Mesothelial cell of epicardium (in vitro differentiated cells): ENCODE results near the gene ATRN. TPM values are rescaled to one million over a fixed set of nuclear protein-coding genes. Genes with fewer than 3 reads are reported as not detected.

Experiments used
- DNase-seq, 2 experiments: peaks; one replicate each; pipeline ENCODE4 v3.0.0; 2021; ENCODE audit warnings: low spot score in 2 of 2; ENCODE audit not compliant: unreplicated experiment in 2 of 2
- H3K27ac Mint-ChIP-seq: 2 replicates; pipeline ENCODE4 v1.8.0; 2021; ENCODE audit warnings: mixed read lengths
- H3K27me3 Mint-ChIP-seq: 2 replicates; pipeline ENCODE4 v1.8.0; 2021; ENCODE audit warnings: low read depth, mixed read lengths
- H3K36me3 Mint-ChIP-seq: 2 replicates; pipeline ENCODE4 v1.8.0; 2021; ENCODE audit warnings: mixed read lengths
- H3K4me1 Mint-ChIP-seq: 2 replicates; pipeline ENCODE4 v1.8.0; 2021; ENCODE audit warnings: mixed read lengths
- H3K4me3 Mint-ChIP-seq: 2 replicates; pipeline ENCODE4 v1.8.0; 2021; ENCODE audit warnings: mild to moderate bottlenecking, moderate library complexity, mixed read lengths
- H3K9me3 Mint-ChIP-seq: 2 replicates; pipeline ENCODE4 v1.8.0; 2021; ENCODE audit warnings: mixed read lengths
- total RNA-seq: library from RNA; stranded (reverse); gene quantifications from 3 replicates; pipeline ENCODE4 v1.2.1, GENCODE V29; 2021
- TF ChIP-seq, protein P1 (sequence below): fragments of 200-600 bp; sonication (generic); IDR thresholded peaks from one replicate; pipeline ENCODE4 v1.5.0; 2021; ENCODE audit warnings: antibody characterized with exemption; ENCODE audit not compliant: unreplicated experiment

Gene ATRN
- total RNA-seq, 1 donor from 2014 or later = 47.5 TPM

DNA sequence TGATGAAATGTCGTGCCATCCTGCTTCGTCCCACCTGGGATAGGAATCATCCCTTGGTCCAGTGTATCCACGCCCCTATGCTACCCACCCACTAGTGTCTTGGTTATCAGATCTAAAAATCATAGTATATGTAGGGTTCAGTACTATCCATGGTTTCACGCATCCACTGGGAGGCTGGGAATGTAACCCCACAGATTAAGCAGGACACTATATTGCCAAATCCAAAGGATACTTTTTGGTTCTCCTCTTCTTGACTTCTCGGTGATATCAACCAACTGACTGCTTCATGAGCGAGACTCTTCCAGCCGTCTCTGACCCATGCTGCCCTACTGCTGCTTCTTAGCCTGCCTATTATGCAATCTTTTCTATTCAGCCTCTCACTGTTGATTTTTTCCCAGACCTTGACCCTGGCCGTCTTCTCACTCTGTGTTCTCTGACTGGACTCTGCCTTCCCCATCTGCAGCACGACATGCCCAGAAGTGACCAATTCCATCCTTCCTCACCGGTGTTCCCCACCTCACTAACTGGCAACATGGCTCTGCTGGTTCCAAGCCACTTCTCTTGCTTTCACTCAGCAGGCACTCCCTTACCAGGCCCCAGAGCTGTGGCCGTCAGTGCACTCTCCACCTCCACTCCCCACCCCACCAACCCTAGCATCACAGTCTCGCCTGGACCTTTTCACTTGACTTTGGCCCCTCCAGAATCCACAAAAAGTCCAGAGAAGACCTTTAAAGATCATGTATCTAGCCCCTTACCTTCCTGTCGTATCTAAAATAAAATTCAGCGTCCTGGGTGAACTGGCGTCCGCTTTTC is 157.9 kb downstream of the ATRN start:
- Mint-ChIP-seq H3K9me3 (no peaks in the 10 kb centered on the region), H3K27me3 (no peaks in the 10 kb centered on the region), H3K27ac (no peak overlapping the region), H3K4me1 (no peaks in the 10 kb centered on the region), H3K36me3 (peaks cover 26% of the 10 kb centered on the region), H3K4me3 (no peak overlapping the region)
- no peak for DNase-seq
- TF ChIP-seq, protein P1, sequence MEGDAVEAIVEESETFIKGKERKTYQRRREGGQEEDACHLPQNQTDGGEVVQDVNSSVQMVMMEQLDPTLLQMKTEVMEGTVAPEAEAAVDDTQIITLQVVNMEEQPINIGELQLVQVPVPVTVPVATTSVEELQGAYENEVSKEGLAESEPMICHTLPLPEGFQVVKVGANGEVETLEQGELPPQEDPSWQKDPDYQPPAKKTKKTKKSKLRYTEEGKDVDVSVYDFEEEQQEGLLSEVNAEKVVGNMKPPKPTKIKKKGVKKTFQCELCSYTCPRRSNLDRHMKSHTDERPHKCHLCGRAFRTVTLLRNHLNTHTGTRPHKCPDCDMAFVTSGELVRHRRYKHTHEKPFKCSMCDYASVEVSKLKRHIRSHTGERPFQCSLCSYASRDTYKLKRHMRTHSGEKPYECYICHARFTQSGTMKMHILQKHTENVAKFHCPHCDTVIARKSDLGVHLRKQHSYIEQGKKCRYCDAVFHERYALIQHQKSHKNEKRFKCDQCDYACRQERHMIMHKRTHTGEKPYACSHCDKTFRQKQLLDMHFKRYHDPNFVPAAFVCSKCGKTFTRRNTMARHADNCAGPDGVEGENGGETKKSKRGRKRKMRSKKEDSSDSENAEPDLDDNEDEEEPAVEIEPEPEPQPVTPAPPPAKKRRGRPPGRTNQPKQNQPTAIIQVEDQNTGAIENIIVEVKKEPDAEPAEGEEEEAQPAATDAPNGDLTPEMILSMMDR = no peak

DNA sequence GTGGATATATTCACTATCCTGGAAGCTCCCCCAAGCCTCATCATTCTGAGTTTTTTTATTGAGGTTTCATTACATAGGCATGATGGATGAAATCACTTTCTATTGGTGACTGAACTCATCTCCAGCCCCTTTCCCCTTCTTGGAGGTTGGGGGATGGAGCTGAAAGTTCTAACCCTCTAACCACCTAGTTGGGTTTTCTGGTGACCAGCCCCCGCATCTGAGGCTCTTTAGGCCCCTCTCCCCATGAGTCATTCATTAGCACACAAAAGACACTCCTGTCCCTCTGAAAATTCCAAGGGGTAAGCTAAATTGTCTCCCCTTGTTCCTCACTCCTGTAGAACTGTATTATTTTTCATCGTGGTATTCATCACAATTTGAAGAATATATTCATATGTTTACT is 159.1 kb downstream of the ATRN start:
- no peak for DNase-seq
- Mint-ChIP-seq H3K27me3 (no peaks in the 10 kb centered on the region), H3K4me3 (no peak overlapping the region), H3K27ac (no peak overlapping the region), H3K36me3 (peaks cover 31% of the 10 kb centered on the region), H3K4me1 (no peaks in the 10 kb centered on the region), H3K9me3 (no peaks in the 10 kb centered on the region)
- TF ChIP-seq, protein P1 = no peak

DNA sequence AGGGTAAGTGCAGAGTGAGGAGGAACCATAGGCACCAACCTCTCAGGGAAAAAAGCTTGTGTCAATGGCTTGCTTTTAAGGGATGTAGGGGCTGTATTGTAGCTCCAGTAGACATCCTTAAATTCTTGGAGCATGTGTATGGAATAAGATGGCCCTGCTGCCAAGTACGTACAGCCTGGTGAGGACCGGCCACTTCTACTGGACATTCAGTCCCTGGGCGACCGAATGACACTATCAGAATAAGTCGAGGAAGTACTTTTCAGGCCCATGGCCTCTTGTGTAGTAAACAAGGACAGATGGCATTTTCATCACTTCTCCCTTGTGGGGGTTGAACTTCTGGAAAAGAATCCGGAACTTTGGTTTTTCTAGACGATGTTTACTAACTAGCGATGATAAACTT is 159.6 kb downstream of the ATRN start:
- Mint-ChIP-seq H3K4me3 (no peak overlapping the region), H3K27ac (no peak overlapping the region), H3K27me3 (no peaks in the 10 kb centered on the region), H3K4me1 (no peaks in the 10 kb centered on the region), H3K9me3 (no peaks in the 10 kb centered on the region), H3K36me3 (peaks cover 31% of the 10 kb centered on the region)
- DNase-seq = no peak
- TF ChIP-seq, protein P1 = no peak

DNA sequence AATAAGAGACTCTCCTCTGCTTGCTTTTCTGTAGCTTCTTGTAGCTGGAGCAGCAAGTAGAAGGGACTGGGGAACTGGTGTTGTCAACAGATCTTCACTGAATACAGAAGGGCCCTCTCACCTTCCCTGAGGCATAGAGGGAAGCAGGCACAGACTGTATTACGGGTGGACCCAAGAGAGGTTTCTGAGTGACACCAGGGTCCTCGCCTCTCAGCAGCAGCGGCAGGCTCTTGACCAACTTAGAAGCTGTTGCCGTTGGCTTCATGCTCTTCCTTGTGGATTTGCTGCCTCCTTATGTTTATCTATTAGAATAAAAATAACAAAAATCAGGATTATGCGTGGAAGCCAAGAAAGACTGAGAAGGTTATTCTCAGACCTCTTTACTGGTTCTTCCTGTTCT is 160.7 kb downstream of the ATRN start:
- no peak for DNase-seq
- H3K4me3 Mint-ChIP-seq = no peak overlapping the region
- H3K9me3 Mint-ChIP-seq = no peaks in the 10 kb centered on the region
- H3K4me1 Mint-ChIP-seq = peaks cover 1% of the 10 kb centered on the region
- H3K27ac Mint-ChIP-seq = no peak overlapping the region
- TF ChIP-seq, protein P1 = no peak
- H3K36me3 Mint-ChIP-seq = peaks cover 31% of the 10 kb centered on the region
- H3K27me3 Mint-ChIP-seq = no peaks in the 10 kb centered on the region

DNA sequence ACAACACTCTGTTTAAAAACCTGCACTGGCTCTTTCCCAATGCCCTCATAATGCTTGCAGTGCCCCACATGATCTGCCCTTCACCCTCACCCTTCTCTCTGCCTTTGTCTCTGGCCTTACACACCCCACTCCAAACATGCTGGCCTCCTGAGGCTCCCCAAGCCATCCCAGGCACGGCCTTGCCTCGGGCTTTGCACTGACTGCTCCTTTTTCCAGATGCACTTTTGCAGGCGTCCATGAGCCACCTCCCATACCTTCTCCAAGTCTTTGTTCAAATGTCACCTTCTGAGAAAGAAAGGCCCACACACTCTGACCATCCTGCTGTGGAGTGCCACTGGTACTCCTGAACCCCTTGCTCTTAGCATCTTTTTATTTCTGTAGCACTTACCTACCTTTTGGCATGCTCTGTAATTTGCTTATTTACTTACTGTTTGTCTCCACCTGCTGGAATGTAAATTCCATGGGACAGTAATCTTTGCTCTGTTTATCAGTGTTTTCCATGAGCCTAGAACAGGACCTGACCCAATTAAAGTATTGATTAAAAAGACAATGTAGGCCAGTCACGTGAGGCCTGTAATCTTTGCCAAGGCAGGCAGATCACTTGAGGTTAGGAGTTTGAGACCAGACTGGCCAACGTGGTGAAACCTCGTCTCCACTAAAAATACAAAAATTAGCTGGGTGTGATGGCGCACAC is 161.6 kb downstream of the ATRN start:
- Mint-ChIP-seq H3K4me3 (no peak overlapping the region), H3K4me1 (peaks cover 1% of the 10 kb centered on the region), H3K27ac (no peak overlapping the region), H3K36me3 (peaks cover 26% of the 10 kb centered on the region), H3K9me3 (no peaks in the 10 kb centered on the region), H3K27me3 (no peaks in the 10 kb centered on the region)
- TF ChIP-seq, protein P1 = no peak
- no peak for DNase-seq
